Measurements from ENCODE around the gene ENSA. TPM values are rescaled to one million over a fixed set of nuclear protein-coding genes. Genes with fewer than 3 reads are reported as not detected.
"Not testable (repeated sequence)": the region's sequence is repeated elsewhere in the genome, so short reads cannot be mapped to it uniquely, and the experiment has no call there.

Gene ENSA
- total RNA-seq, 2 donors from 2014 or later = 81.7 to 139 TPM

DNA sequence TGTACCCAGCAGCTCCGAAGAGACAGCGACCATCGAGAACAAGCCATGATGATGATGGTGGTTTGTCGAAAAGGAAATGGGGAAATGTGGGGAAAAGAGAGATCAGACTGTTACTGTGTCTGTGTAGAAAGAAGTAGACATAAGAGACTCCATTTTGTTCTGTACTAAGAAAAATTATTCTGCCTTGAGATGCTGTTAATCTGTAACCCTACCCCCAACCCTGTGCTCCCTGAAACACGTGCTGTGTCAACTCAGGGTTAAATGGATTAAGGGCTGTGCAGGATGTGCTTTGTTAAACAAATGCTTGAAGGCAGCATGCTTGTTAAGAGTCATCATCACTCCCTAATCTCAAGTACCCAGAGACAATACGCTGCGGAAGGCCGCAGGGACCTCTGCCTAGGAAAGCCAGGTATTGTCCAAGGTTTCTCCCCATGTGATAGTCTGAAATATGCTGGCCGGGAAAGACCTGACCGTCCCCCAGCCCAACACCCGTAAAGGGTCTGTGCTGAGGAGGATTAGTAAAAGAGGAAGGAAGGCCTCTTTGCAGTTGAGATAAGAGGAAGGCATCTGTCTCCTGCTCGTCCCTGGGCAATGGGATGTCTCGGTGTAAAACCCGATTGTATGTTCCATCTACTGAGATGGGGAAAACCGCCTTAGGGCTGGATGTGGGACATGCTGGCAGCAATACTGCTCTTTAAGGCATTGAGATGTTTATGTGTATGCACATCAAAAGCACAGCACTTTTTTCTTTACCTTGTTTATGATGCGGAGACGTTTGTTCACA is 5.6 kb upstream of the ENSA start:
- H3K4me1 ChIP-seq; H3K27me3 ChIP-seq; H3K36me3 ChIP-seq; H3K27ac ChIP-seq; H3K4me3 ChIP-seq; H3K9me3 ChIP-seq; DNase-seq (ENCODE audit: low spot score): not testable (repeated sequence)

DNA sequence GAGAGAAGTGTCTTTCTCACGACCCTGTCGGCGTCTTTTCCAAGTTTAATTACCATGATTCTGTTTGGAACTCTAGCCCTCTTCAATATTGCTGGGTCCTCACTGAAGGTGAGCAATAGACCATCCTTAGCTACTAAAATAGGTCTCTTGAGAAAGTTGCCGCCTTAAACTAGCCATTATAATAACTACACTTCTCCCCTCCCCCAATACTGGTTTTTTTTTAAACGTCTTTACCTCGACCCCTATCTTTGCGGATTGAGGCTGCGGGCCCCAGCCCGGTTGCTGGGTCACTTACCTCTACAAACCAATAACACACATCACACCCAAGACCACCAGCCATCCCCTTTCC is 672 bp downstream of the ENSA start:
- TF ChIP-seq, protein P1, sequence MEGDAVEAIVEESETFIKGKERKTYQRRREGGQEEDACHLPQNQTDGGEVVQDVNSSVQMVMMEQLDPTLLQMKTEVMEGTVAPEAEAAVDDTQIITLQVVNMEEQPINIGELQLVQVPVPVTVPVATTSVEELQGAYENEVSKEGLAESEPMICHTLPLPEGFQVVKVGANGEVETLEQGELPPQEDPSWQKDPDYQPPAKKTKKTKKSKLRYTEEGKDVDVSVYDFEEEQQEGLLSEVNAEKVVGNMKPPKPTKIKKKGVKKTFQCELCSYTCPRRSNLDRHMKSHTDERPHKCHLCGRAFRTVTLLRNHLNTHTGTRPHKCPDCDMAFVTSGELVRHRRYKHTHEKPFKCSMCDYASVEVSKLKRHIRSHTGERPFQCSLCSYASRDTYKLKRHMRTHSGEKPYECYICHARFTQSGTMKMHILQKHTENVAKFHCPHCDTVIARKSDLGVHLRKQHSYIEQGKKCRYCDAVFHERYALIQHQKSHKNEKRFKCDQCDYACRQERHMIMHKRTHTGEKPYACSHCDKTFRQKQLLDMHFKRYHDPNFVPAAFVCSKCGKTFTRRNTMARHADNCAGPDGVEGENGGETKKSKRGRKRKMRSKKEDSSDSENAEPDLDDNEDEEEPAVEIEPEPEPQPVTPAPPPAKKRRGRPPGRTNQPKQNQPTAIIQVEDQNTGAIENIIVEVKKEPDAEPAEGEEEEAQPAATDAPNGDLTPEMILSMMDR (IDR thresholded peaks at IDR 0.05) = no peak
- H3K4me1 ChIP-seq = peaks cover 0 to 22% of the 10 kb centered on the region in 2 donors
- no peak for DNase-seq (ENCODE audit: low spot score)

DNA sequence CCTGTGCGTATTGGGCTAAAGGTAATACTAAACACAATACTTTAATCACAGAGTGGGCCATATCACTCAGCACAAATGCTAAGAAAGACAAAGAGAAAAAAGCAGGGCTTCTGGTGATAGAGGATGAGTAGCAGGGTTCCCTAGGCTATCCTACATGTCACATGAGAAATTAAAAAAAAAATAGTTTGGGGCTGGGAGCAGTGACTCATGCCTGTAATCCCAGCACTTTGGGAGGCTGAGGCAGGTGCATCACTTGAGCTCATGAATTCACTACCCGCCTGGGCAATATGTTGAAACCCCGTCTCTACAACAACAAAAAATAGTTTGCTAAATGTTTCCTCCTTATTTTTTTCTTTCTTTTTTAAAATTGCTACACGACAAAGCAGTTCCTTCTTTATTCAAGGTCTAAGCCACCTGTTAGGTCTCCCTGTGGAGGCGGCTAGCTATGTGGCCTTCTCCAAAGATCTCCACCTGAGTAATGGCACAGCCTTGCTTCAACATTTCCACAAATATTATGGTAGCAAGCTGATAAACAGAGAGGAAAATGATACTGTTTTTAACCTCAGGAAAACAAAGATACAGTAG is 1.5 kb downstream of the ENSA start:
- H3K4me1 ChIP-seq = peaks cover 0 to 25% of the 10 kb centered on the region in 2 donors
- H3K4me3 ChIP-seq = peak overlapping the region in 1 of 2 donors; percentile 71
- H3K9me3 ChIP-seq = no peaks in the 10 kb centered on the region
- peaks cover 49% of the 10 kb centered on the region for H3K36me3 ChIP-seq
- peak overlapping the region; percentile 96 to 98 for H3K27ac ChIP-seq
- H3K27me3 ChIP-seq = no peaks in the 10 kb centered on the region
- peak; percentile 42 for DNase-seq (ENCODE audit: low spot score)
- TF ChIP-seq, protein P1 (IDR thresholded peaks at IDR 0.05) = no peak

More for the DNA sequence above, 672 bp downstream of the ENSA start:
- no peaks in the 10 kb centered on the region for H3K27me3 ChIP-seq
- no peaks in the 10 kb centered on the region for H3K9me3 ChIP-seq
- H3K36me3 ChIP-seq = peaks cover 41% of the 10 kb centered on the region
- peak overlapping the region; percentile 71 to 75 for H3K4me3 ChIP-seq
- H3K27ac ChIP-seq = peak overlapping the region; percentile 96 to 98

DNA sequence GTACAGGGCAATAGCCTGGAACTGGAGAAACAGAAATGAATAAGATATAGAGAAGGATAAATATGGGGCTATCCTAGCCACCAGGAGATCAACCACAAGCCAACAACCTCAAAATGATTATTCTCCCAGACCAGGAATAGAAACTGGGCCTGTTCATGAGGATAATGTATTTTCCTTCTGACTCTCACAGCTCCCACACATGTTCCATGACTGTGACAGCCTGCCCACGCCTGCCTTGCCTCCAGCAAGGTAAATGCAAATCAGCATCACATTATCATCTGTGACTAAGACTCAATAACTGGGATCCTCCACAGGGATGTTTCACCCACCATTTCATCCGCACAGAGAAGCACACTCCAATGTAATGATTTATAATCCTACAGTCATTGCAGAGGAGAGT is 3.3 kb downstream of the ENSA start:
- Histone ChIP-seq H3K9me3 (no peaks in the 10 kb centered on the region), H3K4me1 (peaks cover 0 to 43% of the 10 kb centered on the region in 2 donors), H3K27ac (no peak overlapping the region), H3K4me3 (no peak overlapping the region), H3K27me3 (no peaks in the 10 kb centered on the region), H3K36me3 (peaks cover 52% of the 10 kb centered on the region)
- TF ChIP-seq, protein P1 (IDR thresholded peaks at IDR 0.05) = no peak
- DNase-seq (ENCODE audit: low spot score) = no peak

DNA sequence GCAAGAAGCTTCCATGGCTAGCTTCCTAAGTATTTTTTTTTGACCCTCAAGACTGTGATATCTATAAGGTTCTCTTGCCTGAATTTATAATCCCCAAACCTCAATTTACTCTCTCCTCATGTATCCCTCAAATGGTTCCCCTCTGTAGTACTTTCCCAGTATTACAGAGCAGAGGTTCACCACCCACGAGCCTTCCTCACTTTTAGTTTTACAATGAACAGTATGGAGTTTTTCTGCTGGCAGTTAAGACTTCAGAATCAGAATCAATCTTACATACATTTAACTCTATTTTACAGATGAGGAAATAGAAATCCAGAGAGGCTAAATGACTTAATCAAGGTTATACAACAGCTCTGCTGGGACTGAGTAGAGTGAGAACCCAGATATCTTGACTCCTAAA is 4.9 kb downstream of the ENSA start:
- not testable (repeated sequence) for H3K27me3 ChIP-seq; H3K27ac ChIP-seq; H3K9me3 ChIP-seq; H3K4me3 ChIP-seq; DNase-seq (ENCODE audit: low spot score)
- Histone ChIP-seq H3K4me1 (peaks cover 0 to 50% of the 10 kb centered on the region in 2 donors), H3K36me3 (peaks cover 60% of the 10 kb centered on the region)

DNA sequence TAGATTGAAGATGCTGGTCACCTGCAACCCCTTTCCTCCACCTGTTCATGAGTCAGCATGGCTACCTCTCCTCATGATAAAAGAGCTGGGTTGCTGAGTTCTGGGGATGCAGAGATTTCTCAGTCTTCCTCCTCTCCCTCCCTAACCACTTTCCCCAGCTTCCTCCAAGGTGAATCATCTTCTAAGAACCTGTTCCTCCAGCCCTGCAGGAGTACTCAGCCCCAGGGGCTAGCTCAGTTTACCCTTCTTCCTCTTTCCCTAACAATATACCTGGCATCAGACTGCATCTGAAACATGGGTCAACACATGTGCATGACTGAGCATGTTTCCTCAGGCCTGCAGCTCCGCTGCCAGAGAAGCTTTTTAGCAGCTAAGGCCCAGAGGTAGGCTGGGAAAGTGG is 5.3 kb downstream of the ENSA start:
- H3K27ac ChIP-seq = not testable (repeated sequence)

DNA sequence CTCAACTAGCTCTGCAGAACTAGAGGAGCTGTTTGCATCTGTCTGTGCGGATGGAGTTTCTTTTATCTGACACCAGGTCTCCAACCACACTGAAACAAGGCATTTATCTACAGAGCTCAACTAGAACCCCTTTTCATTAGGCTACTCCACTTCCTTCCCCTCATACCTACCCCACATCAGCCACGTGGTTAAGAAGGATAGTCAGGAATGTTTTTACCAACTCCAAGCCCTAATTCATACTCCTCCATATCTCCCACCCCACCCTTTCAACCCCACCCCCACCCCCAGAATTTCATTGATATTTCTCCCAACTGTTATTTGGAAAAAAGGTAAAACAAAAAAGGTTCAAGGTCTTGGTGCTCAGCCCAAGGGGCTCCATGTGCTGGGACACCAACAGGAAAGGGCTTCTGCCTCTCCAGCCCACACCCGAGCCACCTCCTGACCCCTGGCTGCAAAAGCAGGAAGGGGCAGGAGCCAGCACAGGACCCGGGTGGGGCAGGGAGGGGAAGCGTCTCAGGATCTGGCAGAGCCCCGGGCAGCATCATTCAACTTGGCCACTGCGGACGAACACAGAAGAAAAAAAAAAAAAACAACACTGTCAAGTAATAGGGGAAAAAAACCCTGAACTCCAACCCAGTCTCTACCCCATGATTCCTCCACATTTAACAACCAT is 7.0 kb downstream of the ENSA start:
- Histone ChIP-seq H3K27me3 (no peaks in the 10 kb centered on the region), H3K27ac (peak overlapping the region; percentile 65 to 72), H3K4me1 (peaks cover 0 to 48% of the 10 kb centered on the region in 2 donors), H3K36me3 (peaks cover 59% of the 10 kb centered on the region), H3K9me3 (no peaks in the 10 kb centered on the region), H3K4me3 (no peak overlapping the region)
- DNase-seq (ENCODE audit: low spot score) = peak; percentile 78
- TF ChIP-seq, protein P1 (IDR thresholded peaks at IDR 0.05) = peak in 1 of 2 donors; percentile 50

More for the DNA sequence above, 5.3 kb downstream of the ENSA start:
- H3K4me3 ChIP-seq, H3K27me3 ChIP-seq, H3K9me3 ChIP-seq: not testable (repeated sequence)
- peaks cover 0 to 54% of the 10 kb centered on the region in 2 donors for H3K4me1 ChIP-seq
- DNase-seq (ENCODE audit: low spot score) = peak; percentile 28
- H3K36me3 ChIP-seq = peaks cover 60% of the 10 kb centered on the region

Measured in right atrium auricular region (tissue), 2 donors.